HT1080 (cell line): Measurements from ENCODE around the gene ZNRF3. TPM values are rescaled to one million over a fixed set of nuclear protein-coding genes. Genes with fewer than 3 reads are reported as not detected.
A peak's percentile ranks its signal among the peaks of the same experiment; 100 is the strongest.
"Not testable (repeated sequence)": the region's sequence is repeated elsewhere in the genome, so short reads cannot be mapped to it uniquely, and the experiment has no call there.

Experiments
- DNase-seq: peaks from one replicate; pipeline ENCODE4 v3.0.0-alpha.2; 2015; ENCODE audit warnings: low read depth
- polyA plus RNA-seq, 2 experiments: library from polyadenylated mRNA; depleted of rRNA; stranded (reverse); fragments of >200 nt; gene quantifications; 2 replicates each; pipeline ENCODE4 v1.2.3, GENCODE V29; 2015
- total RNA-seq: library from RNA; depleted of rRNA; stranded (reverse); fragments of >200 nt; shearing (Covaris generic); gene quantifications from 2 replicates; pipeline ENCODE4 v1.2.3, GENCODE V29; 2014; rRNA removed

The ZNRF3 gene
- total RNA-seq: 7.1 and 9.1 TPM in 2 replicates
- polyA plus RNA-seq (2015; cell fraction: cytosol; rRNA removed): 5.0 and 6.1 TPM in 2 replicates
- 3.4 and 5.4 TPM in 2 replicates for polyA plus RNA-seq (2015; cell fraction: nucleus; rRNA removed)

GRCh38 chr22:28882878-28883656 is at the start of gene ZNRF3:
Gene ZNRF3 (plus strand): TSS chr22:28883572. CDS start chr22:28883767, 195 bp downstream.
- peak; percentile 67 for DNase-seq

GRCh38 chr22:28835630-28836189 is 47.7 kb upstream of the ZNRF3 start:
- no peak for DNase-seq

DNA sequence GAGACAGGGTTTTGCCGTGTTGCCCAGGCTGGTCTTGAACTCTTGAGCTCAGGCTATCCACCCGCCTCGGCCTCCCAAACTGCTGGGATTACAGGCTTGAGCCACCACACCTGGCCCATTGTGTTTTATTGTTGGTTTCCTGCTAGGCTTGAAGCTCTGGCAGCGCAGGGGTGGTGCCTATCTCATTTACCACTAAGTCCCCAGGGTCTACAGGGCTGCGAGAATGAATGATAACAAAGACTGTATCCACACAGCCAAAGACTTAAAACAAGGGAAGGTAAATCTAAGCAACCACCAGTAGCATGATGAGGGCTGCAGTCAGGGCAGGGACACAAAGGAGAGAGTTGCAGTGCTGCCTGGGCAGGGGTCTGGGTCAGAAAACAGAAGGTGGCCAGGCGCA is 45.7 kb upstream of the ZNRF3 start:
- DNase-seq: no peak

DNA sequence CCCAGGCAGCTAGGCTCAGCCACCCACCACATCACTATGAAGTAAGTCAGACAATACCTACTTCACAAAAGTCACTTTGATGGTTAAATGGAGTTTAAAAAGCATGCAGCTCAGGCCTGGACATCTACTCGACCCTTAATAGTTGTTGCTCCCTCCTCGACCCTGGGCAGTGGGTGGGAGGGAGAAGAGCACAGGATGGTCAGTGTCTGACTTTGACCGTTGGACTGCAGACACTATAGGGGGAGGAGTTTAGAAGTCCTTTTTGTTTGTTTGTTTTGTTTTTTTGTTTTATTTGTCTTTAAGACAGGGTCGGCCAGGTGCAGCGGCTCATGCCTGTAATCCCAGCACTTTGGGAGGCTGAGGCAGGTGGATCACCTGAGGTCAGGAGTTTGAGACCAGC is 44.4 kb upstream of the ZNRF3 start:
- DNase-seq: no peak

- DNase-seq: no peak
Measured at GRCh38 chr22:28841111-28841510, 42.3 kb upstream of the ZNRF3 start.

- DNase-seq: no peak
Measured at GRCh38 chr22:28843633-28844032, 39.7 kb upstream of the ZNRF3 start.

- not testable (repeated sequence) for DNase-seq
Measured at GRCh38 chr22:28844277-28844676, 39.1 kb upstream of the ZNRF3 start.

DNA sequence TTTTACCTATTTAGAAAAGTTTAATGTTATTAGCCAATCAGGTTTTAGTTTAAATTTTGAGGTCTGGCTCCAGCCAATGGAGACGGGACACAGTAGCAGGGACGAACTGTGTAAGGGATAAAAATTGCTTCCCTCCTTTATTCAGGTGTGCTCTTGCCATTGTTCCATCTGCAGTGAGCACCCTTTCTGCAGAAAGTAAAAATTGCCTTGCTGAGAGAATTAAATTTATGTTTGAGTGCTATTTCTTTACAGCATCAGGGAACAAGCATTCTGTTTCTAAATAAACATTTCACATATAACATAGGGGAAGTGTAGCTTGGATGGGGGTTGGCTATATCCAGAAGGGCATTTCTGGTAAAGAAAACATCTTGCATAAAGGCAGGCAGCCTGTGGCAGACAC is 36.4 kb upstream of the ZNRF3 start:
- DNase-seq: no peak

- peak; percentile 60 for DNase-seq
Measured at GRCh38 chr22:28855355-28856094, 27.8 kb upstream of the ZNRF3 start.

- DNase-seq: no peak
Measured at GRCh38 chr22:28856095-28856455, 27.3 kb upstream of the ZNRF3 start.

- no peak for DNase-seq
Measured at GRCh38 chr22:28857288-28857687, 26.1 kb upstream of the ZNRF3 start.

- DNase-seq: no peak
Measured at GRCh38 chr22:28864878-28865596, 18.3 kb upstream of the ZNRF3 start.

DNA sequence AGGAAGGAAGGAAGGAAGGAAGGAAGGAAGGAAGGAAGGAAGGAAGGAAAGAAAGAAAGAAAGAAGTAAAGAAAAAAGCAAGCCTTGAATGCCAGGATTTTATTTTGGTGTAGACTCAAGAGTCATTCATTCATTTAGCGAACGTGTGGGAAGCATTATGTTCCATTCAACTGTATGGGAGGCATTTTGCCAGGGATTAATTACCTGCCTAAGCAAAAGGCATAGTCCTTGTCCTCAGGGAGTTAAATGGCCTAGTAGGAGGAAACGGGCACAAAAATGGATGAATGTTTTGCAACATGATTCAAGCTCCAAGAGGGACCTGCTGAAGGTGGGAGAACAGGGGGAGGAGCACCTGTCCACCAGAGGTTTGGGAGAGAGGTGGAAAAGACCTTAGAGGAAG is 16.2 kb upstream of the ZNRF3 start:
- DNase-seq: no peak

DNA sequence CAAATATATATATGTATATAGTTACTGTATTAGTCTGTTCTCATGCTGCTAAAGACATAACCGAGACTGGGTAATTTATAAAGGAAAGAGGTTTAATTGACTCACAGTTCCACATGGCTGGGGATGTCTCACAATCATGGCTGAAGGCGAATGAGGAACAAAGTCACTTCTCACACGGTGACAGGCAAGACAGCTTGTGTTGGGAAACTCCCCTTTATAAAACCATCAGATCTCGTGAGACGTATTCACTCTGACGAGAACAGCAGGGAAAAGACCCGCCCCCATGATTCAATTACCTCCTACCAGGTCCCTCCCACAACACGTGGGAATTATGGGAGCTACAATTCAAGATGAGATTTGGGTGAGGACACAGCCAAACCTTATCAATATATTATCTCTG is 15.0 kb upstream of the ZNRF3 start:
- DNase-seq: not testable (repeated sequence)

DNA sequence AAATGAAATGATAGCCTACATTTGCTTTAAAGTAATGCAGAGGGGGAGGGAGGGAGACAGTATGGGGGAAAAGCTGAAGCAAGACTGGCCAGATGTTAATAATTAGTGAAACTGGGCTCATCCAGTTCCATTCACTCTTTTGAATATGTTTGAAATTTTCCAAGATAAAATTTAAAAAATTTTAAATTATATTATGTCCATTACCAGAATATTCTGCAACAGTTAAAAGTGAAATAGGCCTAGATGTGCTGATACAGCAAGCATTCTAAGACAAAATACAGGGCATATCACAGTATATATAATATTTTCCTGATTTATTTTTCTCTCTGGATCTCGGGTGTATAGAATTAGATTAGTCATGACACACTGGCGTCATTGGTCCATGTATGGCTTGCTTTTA is 13.6 kb upstream of the ZNRF3 start:
- no peak for DNase-seq

- peak; percentile 20 for DNase-seq
Measured at GRCh38 chr22:28873183-28873963, 10.0 kb upstream of the ZNRF3 start.

DNA sequence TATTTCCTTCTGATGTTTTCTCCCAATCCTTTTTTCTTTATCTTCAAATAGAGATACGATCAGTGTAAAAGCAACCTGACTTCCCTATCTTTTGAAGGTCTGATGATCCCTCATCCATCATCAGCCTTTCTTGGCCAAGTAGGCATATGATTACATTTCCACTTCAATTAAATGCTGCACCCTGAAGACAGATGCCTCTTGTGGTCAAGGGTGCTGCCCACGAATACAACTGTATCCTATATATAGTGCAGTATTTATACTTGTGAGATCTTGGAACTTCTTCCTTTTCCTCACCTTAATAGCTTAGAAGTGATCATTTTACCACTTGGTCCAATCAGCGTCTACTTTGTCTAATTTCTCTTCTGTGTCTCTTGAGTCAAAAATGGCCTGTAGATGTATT is 9.3 kb upstream of the ZNRF3 start:
- no peak for DNase-seq

- DNase-seq: no peak
Measured at GRCh38 chr22:28874811-28875320, 8.5 kb upstream of the ZNRF3 start.

GRCh38 chr22:28882545-28882877 is 861 bp upstream of the ZNRF3 start:
- no peak for DNase-seq

- DNase-seq: no peak
Measured at GRCh38 chr22:28883657-28883916, 215 bp downstream of the ZNRF3 start.
